ENCODE data around the gene SCART1. TPM values are rescaled to one million over a fixed set of nuclear protein-coding genes. Genes with fewer than 3 reads are reported as not detected.

Gene SCART1
- total and polyA plus RNA-seq, 12 donors = 0.42 to 5.5 (median 2.0) TPM

- peaks cover 0 to 27% (median 10%) of the 10 kb centered on the region in 3 donors for H3K9me3 ChIP-seq (replicated peaks in 1 of 3)
- H3K27ac ChIP-seq = no peak overlapping the region
- DNase-seq = peak in 2 of 7 donors; percentile 14 to 39
- no peaks in the 10 kb centered on the region for H3K27me3 ChIP-seq
- WGBS, 4 donors = 44 to 84% (median 65%) methylated on average over 17 to 80 of the region's 80 CpGs
- intact Hi-C loops (cut with DNase I) = no loop called here
- no peak for TF ChIP-seq CTCF (IDR thresholded peaks at IDR 0.05)
- TF ChIP-seq POLR2A (IDR thresholded peaks at IDR 0.05) = no peak
- H3K36me3 ChIP-seq (replicated peaks in 1 of 2) = no peaks in the 10 kb centered on the region
- H3K4me3 ChIP-seq = no peak overlapping the region
- H3K4me1 ChIP-seq (replicated peaks in 1 of 2) = no peaks in the 10 kb centered on the region
Observed at GRCh38 chr10:133445751-133446708, 7.7 kb upstream of the SCART1 start.

GRCh38 chr10:133446979-133447378 lies 6.8 kb upstream of the SCART1 start:
- DNase-seq = peak in 1 of 7 donors; percentile 2
- intact Hi-C loops (cut with DNase I) = no loop called here
- Histone ChIP-seq H3K4me3 (no peak overlapping the region), H3K9me3 (replicated peaks in 1 of 3) (peaks cover 0 to 27% (median 10%) of the 10 kb centered on the region in 3 donors), H3K27ac (no peak overlapping the region), H3K36me3 (replicated peaks in 1 of 2) (no peaks in the 10 kb centered on the region), H3K4me1 (replicated peaks in 1 of 2) (no peaks in the 10 kb centered on the region), H3K27me3 (no peaks in the 10 kb centered on the region)
- TF ChIP-seq POLR2A (IDR thresholded peaks at IDR 0.05) (no peak), CTCF (IDR thresholded peaks at IDR 0.05) (no peak)
- 82 to 89% (median 85%) methylated on average over 11 of the region's 11 CpGs for WGBS, 4 donors

- no peaks in the 10 kb centered on the region for H3K4me1 ChIP-seq (replicated peaks in 1 of 2)
- no peak overlapping the region for H3K4me3 ChIP-seq
- no peak overlapping the region for H3K27ac ChIP-seq
- H3K9me3 ChIP-seq (replicated peaks in 1 of 3) = peaks cover 0 to 27% (median 10%) of the 10 kb centered on the region in 3 donors
- no peaks in the 10 kb centered on the region for H3K27me3 ChIP-seq
- intact Hi-C loops (cut with DNase I) = no loop called here
- TF ChIP-seq CTCF (IDR thresholded peaks at IDR 0.05) = no peak
- no peak for TF ChIP-seq POLR2A (IDR thresholded peaks at IDR 0.05)
- DNase-seq = no peak
- H3K36me3 ChIP-seq (replicated peaks in 1 of 2) = no peaks in the 10 kb centered on the region
Observed at GRCh38 chr10:133448120-133448519, 5.6 kb upstream of the SCART1 start.

GRCh38 chr10:133451346-133451745 lies 2.4 kb upstream of the SCART1 start:
- no peaks in the 10 kb centered on the region for H3K27me3 ChIP-seq
- peaks cover 0 to 27% (median 10%) of the 10 kb centered on the region in 3 donors for H3K9me3 ChIP-seq (replicated peaks in 1 of 3)
- H3K4me3 ChIP-seq = no peak overlapping the region
- no peak for TF ChIP-seq POLR2A (IDR thresholded peaks at IDR 0.05)
- TF ChIP-seq CTCF (IDR thresholded peaks at IDR 0.05) = no peak
- H3K4me1 ChIP-seq (replicated peaks in 1 of 2) = no peaks in the 10 kb centered on the region
- no peaks in the 10 kb centered on the region for H3K36me3 ChIP-seq (replicated peaks in 1 of 2)
- intact Hi-C loops (cut with DNase I) = no loop called here
- no peak for DNase-seq
- WGBS, 4 donors = 56 to 69% (median 65%) methylated on average over 4 of the region's 4 CpGs
- H3K27ac ChIP-seq = no peak overlapping the region
